ENCODE results near the gene SEMA3B. TPM values are rescaled to one million over a fixed set of nuclear protein-coding genes. Genes with fewer than 3 reads are reported as not detected.

Gene SEMA3B
- total and polyA plus RNA-seq, 4 donors = 19.1 to 139 (median 64.3) TPM

- Histone ChIP-seq H3K36me3 (ENCODE audit: control insufficient read depth, insufficient read depth, low read length) (peaks cover 36% of the 10 kb centered on the region), H3K4me3 (ENCODE audit: low read depth, low read length) (no peak overlapping the region), H3K27ac (ENCODE audit: low read depth, low read length) (no peak overlapping the region), H3K9me3 (ENCODE audit: control insufficient read depth, insufficient read depth, low read length) (no peaks in the 10 kb centered on the region), H3K4me1 (ENCODE audit: control insufficient read depth, insufficient read depth, low read length) (peaks cover 51% of the 10 kb centered on the region), H3K27me3 (ENCODE audit: control insufficient read depth, insufficient read depth, low read length) (no peaks in the 10 kb centered on the region)
- WGBS (ENCODE audit: insufficient coverage) = 89% methylated on average over 22 of the region's 22 CpGs
- DNase-seq (ENCODE audit: low read depth in 4 of 6, low spot score in 6 of 6) = no peak
These were observed 25.8 kb downstream of the SEMA3B start for GRCh38 chr3:50294492-50295403.

GRCh38 chr3:50295553-50296431, 26.8 kb downstream of the SEMA3B start:
- no peak overlapping the region for H3K27ac ChIP-seq (ENCODE audit: low read depth, low read length)
- H3K4me3 ChIP-seq (ENCODE audit: low read depth, low read length) = no peak overlapping the region
- DNase-seq (ENCODE audit: low read depth in 4 of 6, low spot score in 6 of 6) = no peak
- WGBS (ENCODE audit: insufficient coverage) = 86% methylated on average over 5 of the region's 8 CpGs
- peaks cover 56% of the 10 kb centered on the region for H3K4me1 ChIP-seq (ENCODE audit: control insufficient read depth, insufficient read depth, low read length)
- peaks cover 30% of the 10 kb centered on the region for H3K36me3 ChIP-seq (ENCODE audit: control insufficient read depth, insufficient read depth, low read length)
- no peaks in the 10 kb centered on the region for H3K27me3 ChIP-seq (ENCODE audit: control insufficient read depth, insufficient read depth, low read length)
- H3K9me3 ChIP-seq (ENCODE audit: control insufficient read depth, insufficient read depth, low read length) = no peaks in the 10 kb centered on the region

DNA sequence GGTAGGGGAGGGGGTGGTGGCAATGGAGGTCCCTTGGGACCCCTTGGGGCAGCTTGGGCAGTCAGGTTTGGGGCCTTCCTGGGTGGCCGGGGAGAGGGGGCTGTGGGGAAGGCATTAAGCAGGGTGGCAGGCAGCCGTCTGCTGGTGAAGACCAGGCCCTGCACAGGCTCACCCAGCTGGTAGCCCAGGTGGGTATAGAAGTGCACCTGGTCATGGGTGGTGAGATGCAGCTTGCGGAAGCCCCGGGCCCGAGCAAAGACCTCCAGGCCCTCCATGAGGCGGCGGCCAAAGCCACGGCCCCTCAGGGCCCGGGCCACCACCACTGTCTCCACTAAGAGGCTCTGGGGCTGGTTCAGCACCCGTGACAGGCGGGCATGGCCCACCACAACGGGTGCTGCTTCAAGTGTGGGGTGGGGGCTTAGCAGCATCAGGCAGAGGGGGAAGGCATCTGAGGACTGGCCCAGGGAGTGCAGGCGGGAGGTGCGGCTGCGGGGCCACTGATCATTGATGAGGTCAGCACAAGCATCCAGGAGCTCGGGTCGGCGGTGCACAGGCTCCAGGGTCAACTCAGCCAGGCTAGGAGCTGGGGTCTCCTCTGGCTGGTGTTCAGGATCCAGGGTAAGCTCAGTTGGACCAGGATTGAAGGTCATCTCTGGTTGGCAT, 27.9 kb downstream of the SEMA3B start:
- H3K9me3 ChIP-seq (ENCODE audit: control insufficient read depth, insufficient read depth, low read length) = no peaks in the 10 kb centered on the region
- no peak overlapping the region for H3K4me3 ChIP-seq (ENCODE audit: low read depth, low read length)
- no peak for DNase-seq (ENCODE audit: low read depth in 4 of 6, low spot score in 6 of 6)
- peaks cover 32% of the 10 kb centered on the region for H3K36me3 ChIP-seq (ENCODE audit: control insufficient read depth, insufficient read depth, low read length)
- H3K27ac ChIP-seq (ENCODE audit: low read depth, low read length) = no peak overlapping the region
- H3K4me1 ChIP-seq (ENCODE audit: control insufficient read depth, insufficient read depth, low read length) = peaks cover 51% of the 10 kb centered on the region
- no peaks in the 10 kb centered on the region for H3K27me3 ChIP-seq (ENCODE audit: control insufficient read depth, insufficient read depth, low read length)
- WGBS (ENCODE audit: insufficient coverage) = 97% methylated on average over 18 of the region's 18 CpGs

DNA sequence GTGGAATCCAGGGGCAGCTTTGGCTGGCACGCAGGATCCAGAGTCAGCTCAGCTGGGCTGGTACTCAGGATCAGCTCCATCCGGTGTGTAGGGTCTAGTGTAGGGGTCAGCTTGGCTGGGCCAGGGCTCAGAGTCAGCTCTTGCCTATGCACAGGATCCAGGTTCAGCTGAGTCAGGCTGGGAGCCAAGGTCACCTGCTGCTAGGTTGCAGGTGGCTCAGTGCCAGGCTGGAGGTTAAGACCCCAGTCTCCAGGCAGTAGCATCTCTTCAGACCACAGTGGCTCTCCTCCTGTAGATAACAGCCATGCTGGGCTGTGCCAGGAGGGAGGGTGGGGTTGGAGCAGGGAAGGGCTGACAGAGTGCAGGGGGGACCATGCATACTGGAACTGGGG, 28.4 kb downstream of the SEMA3B start:
- Histone ChIP-seq H3K4me3 (ENCODE audit: low read depth, low read length) (no peak overlapping the region), H3K4me1 (ENCODE audit: control insufficient read depth, insufficient read depth, low read length) (peaks cover 54% of the 10 kb centered on the region), H3K27me3 (ENCODE audit: control insufficient read depth, insufficient read depth, low read length) (no peaks in the 10 kb centered on the region), H3K36me3 (ENCODE audit: control insufficient read depth, insufficient read depth, low read length) (peaks cover 38% of the 10 kb centered on the region), H3K9me3 (ENCODE audit: control insufficient read depth, insufficient read depth, low read length) (no peaks in the 10 kb centered on the region), H3K27ac (ENCODE audit: low read depth, low read length) (no peak overlapping the region)
- WGBS (ENCODE audit: insufficient coverage) = 96% methylated on average over 2 of the region's 2 CpGs
- no peak for DNase-seq (ENCODE audit: low read depth in 4 of 6, low spot score in 6 of 6)

- Histone ChIP-seq H3K36me3 (ENCODE audit: control insufficient read depth, insufficient read depth, low read length) (peaks cover 42% of the 10 kb centered on the region), H3K27ac (ENCODE audit: low read depth, low read length) (peak overlapping the region; percentile 97), H3K4me1 (ENCODE audit: control insufficient read depth, insufficient read depth, low read length) (peaks cover 54% of the 10 kb centered on the region), H3K9me3 (ENCODE audit: control insufficient read depth, insufficient read depth, low read length) (no peaks in the 10 kb centered on the region), H3K27me3 (ENCODE audit: control insufficient read depth, insufficient read depth, low read length) (no peaks in the 10 kb centered on the region), H3K4me3 (ENCODE audit: low read depth, low read length) (peak overlapping the region; percentile 83)
- DNase-seq (ENCODE audit: low read depth in 4 of 6, low spot score in 6 of 6) = no peak
- WGBS (ENCODE audit: insufficient coverage) = 46% methylated on average over 9 of the region's 9 CpGs
These were observed 29.2 kb downstream of the SEMA3B start for GRCh38 chr3:50297896-50298725.

GRCh38 chr3:50298836-50299637, 30.1 kb downstream of the SEMA3B start, which contains the start of the genes HYAL3 and NAA80:
Gene HYAL3, minus strand, starts transcription at chr3:50299405. Its CDS starts 3,803 bp downstream, at chr3:50295602.
Gene NAA80, minus strand, starts transcription at chr3:50299405. Its CDS starts 1,942 bp downstream, at chr3:50297463.
- Histone ChIP-seq H3K4me1 (ENCODE audit: control insufficient read depth, insufficient read depth, low read length) (peaks cover 59% of the 10 kb centered on the region), H3K4me3 (ENCODE audit: low read depth, low read length) (peak within 1 kb of the TSS; percentile 83)
- WGBS (ENCODE audit: insufficient coverage) = under 1% methylated on average over 60 of the region's 61 CpGs

DNA sequence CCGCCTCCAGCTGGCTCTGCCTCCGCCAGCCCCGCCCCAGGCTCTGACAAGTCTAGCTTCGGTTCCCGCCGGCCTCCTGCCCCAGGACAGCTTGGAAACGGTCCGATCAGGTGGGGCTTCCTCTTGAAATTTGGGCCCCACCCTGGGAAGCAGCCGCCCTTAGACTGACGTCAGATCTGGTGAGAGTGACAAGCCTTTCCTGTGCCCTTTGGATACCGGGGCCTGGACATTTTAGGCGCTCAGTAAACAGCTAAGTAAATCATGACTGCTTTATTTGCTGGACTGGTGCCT, 30.6 kb downstream of the SEMA3B start:
- 0% methylated on average over 12 of the region's 12 CpGs for WGBS (ENCODE audit: insufficient coverage)

More at GRCh38 chr3:50298836-50299637, 30.1 kb downstream of the SEMA3B start, which contains the start of the genes HYAL3 and NAA80:
- peak; percentile 96 to 100 (median 100) for DNase-seq (ENCODE audit: low read depth in 4 of 6, low spot score in 6 of 6)
- Histone ChIP-seq H3K36me3 (ENCODE audit: control insufficient read depth, insufficient read depth, low read length) (peaks cover 42% of the 10 kb centered on the region), H3K27ac (ENCODE audit: low read depth, low read length) (peak within 1 kb of the TSS; percentile 97), H3K9me3 (ENCODE audit: control insufficient read depth, insufficient read depth, low read length) (no peaks in the 10 kb centered on the region), H3K27me3 (ENCODE audit: control insufficient read depth, insufficient read depth, low read length) (no peaks in the 10 kb centered on the region)

DNA sequence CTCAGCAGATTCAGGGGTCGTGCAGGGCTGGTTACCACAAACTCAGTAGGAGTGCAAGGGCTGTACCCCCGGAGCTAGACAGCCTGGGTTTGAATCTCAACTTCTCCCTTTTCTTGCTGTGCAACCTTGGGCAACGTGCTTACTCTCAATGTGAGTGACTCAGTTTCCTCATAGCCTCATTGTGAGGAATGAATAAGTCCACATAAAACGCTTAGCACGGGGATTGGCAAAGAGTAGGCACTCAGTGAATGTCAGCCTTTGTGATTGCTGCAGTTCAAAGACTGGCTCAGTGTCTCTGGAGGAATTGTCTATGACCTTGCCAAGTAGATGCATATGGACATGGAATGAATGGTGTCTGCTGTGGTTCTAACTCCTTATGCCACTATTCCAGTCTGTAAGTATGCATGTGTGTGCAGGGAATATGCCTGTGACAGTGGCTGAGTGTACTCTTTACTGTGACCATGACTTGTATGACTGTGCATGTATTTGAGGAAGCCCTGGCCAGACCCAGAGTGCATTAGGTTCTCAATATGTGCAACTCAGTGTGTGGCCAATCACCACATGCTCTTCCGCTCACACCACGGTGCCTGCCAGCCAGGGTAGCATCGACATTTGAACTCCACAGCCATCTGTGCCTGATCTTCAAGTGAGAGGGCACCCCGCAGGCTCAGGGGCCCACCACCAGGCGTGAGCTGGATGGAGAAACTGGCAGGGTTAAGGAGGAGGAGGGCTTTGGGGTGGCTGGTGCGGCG, 31.2 kb downstream of the SEMA3B start:
- Histone ChIP-seq H3K27ac (ENCODE audit: low read depth, low read length) (peak overlapping the region; percentile 97), H3K36me3 (ENCODE audit: control insufficient read depth, insufficient read depth, low read length) (peaks cover 37% of the 10 kb centered on the region), H3K27me3 (ENCODE audit: control insufficient read depth, insufficient read depth, low read length) (no peaks in the 10 kb centered on the region), H3K9me3 (ENCODE audit: control insufficient read depth, insufficient read depth, low read length) (no peaks in the 10 kb centered on the region), H3K4me1 (ENCODE audit: control insufficient read depth, insufficient read depth, low read length) (peaks cover 59% of the 10 kb centered on the region), H3K4me3 (ENCODE audit: low read depth, low read length) (peak overlapping the region; percentile 83)
- peak in 5 of 6 donors; percentile 27 to 85 (median 43) for DNase-seq (ENCODE audit: low read depth in 4 of 6, low spot score in 6 of 6)
- 29% methylated on average over 11 of the region's 12 CpGs for WGBS (ENCODE audit: insufficient coverage)

More for the DNA sequence above, 30.6 kb downstream of the SEMA3B start:
- Histone ChIP-seq H3K27ac (ENCODE audit: low read depth, low read length) (peak overlapping the region; percentile 97), H3K36me3 (ENCODE audit: control insufficient read depth, insufficient read depth, low read length) (peaks cover 42% of the 10 kb centered on the region), H3K4me3 (ENCODE audit: low read depth, low read length) (peak overlapping the region; percentile 83), H3K4me1 (ENCODE audit: control insufficient read depth, insufficient read depth, low read length) (peaks cover 59% of the 10 kb centered on the region), H3K27me3 (ENCODE audit: control insufficient read depth, insufficient read depth, low read length) (no peaks in the 10 kb centered on the region), H3K9me3 (ENCODE audit: control insufficient read depth, insufficient read depth, low read length) (no peaks in the 10 kb centered on the region)
- DNase-seq (ENCODE audit: low read depth in 4 of 6, low spot score in 6 of 6) = no peak
